GM18858 (cell line): ENCODE data around the gene DAO.

Source experiments
- ATAC-seq: cut with Tn5 transposase; IDR thresholded peaks from one replicate; pipeline ENCODE4 v1.9.1; 2021; ENCODE audit not compliant: unreplicated experiment

The DAO gene

DNA sequence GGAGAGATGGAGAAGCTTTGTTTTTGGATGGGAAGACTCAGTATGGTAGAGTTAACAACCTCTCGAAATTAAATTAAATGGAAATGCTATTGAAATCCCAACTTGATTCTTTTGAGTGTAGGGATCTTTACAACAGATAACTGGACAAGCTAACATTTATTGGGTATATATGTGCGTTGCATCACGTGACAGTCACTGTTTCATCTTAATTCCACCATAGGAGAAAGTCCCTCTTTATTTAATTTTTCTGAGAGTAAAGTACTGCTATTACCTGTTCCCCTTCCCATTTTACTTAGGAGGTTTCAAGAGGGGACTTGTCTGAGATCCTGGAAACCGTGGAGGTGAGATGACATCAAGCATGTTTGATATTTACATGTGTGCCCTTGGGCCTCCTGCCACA is 11.1 kb upstream of the DAO start:
- no peak for ATAC-seq

DNA sequence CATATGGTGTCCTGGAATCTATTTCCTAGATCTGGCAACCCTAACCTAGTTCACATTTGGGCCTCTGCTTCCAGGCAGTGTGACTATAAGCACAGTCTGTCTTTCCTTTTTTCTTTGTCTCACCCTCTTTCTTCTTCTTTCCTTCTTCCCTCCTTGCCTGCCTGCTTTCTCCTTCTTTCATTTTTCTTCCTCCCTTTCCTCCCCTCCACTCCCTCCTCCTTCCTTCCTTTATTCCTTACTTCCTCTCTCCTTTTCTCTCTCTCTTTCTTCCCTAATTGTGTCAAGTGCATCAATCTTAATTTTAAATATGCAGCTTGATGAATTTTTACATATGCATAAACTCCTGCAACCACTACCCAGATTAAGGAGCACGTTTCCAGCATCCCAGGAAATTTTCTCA is 4.6 kb upstream of the DAO start:
- no peak for ATAC-seq

DNA sequence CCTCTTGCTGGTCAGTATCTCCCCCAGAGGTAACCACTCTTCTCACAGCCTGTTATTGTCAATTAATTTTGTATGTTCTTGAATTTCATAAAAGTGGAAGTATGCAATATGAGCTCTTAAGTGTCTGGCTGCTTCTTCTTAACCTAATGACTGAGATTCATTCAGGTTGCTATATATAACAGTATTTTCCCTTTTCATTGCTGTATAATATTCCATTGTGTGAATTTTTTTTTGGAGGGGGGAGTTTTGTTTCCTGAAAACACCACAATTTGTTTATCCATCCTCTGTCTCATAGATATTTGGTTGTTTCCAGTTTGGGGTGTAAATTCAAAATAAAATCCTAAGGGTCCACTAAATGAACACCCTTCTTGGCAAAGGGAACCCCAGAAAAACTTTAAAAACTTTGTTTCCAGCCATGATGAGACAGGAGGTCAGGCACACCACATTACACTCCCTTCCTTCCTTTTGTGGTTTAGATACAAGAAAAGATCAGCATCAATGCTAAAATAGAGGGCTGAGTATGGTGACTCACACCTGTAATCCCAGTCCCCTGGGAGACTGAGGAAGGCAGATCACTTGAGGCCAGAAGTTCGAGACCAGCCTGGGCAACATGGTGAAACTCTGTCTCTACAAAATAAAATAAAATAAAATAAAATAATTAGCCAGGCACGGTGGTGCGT is 4.1 kb upstream of the DAO start:
- ATAC-seq, result no peak

DNA sequence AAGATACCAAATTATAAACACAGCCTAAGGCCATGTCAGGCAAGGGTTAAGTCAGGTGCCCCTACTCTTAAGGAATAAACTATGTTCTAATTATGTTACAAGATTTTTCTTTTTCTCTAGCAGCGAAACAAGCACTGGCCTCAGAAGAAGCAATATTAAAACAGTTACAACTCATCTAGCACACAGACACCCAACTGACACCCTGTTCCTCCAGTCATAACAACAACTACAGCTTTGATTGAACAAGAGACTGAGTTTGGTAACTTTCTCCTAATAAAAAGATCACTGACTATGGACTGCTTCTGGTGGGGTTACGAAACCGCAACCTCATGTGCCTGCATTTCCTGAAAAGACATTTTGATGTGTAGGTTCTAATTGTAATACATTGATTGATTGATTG is 3.3 kb upstream of the DAO start:
- no peak for ATAC-seq

DNA sequence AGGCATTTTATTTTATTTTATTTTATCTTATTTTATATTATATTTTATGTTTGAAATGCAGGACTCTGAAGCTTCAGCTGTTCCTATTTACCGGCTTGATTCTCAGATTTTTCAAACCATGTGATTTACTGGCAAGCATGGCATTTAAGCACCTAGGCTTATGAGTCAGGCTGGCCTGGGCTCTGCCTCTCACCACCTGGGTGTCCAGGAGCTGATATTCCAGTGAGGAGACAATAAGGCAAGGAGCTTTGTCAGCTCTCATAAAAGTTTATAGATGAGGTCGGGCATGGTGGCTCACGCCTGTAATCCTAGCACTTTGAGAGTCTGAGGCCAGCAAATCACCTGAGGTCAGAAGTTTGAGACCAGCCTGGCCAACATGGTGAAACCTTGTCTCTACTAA is 2.1 kb downstream of the DAO start:
- ATAC-seq, result no peak

DNA sequence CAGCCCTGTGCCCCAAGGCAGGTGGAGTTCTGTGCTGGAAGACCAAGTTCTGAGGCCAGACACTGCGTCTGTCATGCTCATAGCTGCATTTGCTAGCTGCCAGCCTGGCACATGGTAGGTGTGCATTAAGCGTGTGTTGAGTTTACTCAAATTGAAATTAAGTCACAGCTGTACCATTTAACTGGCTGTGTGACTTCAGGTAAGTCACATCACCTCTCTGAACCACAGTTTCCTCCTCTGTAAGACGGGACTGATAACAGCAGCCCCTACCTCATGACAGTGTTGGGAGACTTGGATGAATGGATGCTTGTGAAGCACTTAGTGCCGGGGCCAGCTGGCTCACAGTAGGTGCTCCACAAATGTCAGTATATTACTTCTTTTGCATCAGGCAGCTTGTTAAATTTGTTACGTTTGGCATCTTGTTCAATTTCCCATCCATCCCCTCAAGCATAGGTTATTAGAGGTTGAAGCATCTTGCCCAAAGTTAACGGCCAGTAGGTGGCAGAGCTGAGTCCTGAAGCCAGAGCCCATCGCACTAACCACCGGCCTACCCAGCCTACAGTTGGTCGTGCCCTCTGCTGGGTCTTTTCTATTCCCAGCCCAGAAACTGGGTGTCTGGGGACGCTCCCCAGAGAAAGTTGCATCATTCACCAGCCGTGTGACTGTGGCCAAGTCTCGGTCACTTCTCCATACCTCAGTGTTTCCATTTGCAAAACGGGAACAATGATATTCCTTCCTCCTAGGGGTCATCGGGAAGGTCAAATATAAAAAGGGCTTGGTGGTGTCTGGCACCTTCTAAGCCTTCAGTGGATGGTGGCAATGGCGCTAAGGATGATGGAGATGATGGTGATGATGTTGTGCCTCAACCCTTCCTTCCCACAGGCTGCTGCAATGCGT is 4.5 kb downstream of the DAO start:
- ATAC-seq, result no peak

DNA sequence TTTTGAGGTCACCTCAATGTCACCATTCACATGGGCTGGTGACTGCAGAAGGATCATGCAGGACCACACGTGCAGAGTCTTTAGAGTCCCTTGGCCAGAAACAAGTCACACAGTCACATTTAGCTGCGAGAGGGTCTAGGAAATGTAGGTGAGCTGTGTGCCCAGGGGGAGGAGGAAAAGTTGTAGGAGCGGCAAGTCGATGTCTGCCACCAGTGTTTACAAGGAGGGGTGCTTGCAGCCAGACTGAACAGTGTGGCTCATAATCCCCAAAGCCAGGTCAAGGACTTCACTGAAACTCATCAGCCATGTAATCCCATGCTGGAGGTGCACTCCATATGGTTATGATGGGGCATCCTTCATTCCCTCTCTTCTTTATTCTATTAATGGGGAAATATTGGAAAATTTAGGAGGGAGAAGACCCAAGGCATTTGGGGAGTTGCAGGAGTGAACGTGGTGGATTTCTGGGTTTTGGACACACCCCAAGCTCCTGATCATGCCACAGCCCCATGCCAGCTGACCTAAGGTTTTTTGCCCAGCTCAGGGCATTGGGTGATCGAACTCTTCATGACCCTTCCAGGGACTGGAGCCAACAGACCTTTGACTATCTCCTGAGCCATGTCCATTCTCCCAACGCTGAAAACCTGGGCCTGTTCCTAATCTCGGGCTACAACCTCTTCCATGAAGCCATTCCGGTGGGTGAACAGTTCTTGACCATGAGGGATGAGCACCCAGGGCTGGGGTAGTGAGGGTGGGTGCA is 7.2 kb downstream of the DAO start:
- ATAC-seq, result no peak

DNA sequence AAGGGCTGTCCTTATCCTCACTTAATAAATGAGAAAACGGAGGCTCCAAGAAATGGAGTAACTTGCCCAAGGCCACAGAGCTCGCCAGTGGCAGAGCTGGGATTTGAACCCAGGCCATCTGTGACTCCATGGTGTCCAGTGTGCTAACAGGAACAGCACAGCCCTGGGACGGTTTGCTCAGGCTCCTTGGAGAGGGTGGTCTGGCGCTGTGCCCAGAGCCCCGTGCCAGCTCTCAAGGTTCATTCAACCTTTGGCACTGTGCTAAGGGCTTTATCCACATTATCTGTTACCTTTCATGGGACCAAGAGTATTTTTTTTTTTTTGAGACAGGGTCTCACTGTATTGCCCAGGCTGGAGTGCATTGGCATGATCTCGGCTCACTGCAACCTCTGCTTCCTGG is 8.1 kb downstream of the DAO start:
- no peak for ATAC-seq

DNA sequence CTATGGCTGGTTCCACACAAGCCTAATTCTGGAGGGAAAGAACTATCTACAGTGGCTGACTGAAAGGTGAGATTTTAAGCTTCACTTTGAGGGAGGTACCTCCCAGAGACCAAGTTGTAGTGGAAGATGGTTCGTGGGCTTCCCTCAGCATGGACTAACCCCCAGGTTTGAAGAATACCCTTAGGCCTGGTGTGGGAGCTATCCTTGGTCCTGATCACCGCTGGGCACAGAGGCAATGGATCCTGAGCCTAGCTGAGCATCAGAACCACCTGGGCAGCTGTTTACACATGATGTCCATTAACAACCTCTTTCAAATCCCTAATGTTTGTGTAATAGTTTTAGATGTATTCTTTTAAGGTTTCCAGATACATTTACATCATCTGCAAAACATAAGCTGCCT is 10.3 kb downstream of the DAO start:
- ATAC-seq, result no peak

DNA sequence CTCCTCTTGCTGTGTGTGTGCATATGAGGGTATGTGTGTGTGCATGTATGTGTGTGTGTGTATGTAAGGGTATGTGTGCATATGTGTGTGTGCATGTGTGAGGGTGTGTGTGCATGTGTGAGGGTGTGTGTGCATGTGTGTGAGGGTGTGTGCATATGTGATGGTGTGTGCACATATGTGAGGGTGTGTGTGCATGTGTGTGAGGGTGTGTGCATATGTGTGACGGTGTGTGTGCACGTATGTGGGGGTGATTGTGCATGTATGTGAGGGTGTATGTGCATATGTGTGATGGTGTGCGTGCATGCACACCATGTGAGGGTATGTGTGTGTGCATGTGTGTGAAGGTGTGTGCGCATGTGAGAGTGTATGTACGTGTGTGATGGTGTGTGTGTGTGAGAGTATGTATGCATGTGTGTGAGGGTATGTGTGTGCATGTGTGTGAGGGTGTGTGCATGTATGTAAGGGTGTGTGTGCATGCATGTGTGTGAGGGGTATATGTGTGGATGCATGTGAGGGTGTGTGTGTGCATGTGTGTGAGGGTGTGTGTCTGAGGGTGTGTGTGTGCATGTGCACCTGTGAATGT is 15.4 kb downstream of the DAO start:
- ATAC-seq, result no peak

DNA sequence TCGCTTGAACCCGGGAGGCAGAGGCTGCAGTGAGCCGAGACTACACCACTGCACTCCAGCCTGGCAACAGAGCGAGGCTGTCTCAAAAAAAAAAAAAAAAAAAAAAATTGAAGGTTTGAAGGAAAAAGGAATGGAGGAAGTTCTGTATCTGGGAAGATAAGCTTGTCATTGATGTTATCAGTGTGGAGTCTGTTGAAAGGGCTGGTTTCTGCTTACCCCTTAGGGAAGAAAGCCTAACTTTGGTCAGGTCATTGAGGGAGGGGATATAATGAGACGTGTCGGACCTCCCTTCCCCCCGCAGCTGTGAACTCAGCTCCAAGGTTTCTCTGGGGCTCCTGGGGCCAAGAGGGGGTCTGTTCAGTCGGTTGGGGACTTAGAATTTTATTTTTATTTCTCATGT is 16.4 kb downstream of the DAO start:
- no peak for ATAC-seq

DNA sequence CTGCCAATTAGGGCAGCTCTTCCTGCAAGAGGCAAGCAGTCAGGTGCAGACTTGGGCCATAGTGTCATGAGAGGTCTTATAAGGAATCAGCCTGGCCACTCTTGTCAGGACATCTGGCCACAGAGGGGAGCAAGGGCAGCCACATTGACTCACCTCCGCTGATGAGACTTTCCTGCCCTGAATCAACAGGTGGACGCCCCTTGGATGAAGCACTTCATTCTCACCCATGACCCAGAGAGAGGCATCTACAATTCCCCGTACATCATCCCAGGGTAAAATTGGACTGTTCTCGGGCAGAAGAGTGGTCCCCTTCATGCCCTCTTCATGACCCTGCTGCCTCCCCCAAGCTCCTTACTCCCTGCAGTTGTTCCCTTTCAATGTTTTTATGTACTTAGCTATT is 16.9 kb downstream of the DAO start:
- ATAC-seq, result no peak

DNA sequence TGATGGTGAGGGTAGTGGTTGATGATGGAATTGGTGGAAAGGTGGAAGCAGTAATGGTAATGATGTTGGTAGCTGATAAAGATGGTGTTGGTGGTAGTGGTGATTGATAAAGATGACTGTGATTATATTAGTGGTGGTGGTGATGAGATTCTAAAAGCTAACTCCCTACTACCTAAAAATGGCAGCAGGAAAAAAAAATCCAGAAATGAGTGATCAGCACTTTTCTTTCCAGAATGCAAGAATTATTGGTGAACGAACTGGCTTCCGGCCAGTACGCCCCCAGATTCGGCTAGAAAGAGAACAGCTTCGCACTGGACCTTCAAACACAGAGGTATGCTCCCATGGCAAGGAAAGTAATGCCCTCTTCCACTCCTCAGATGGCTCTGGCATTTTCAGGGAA is 19.3 kb downstream of the DAO start:
- no peak for ATAC-seq

DNA sequence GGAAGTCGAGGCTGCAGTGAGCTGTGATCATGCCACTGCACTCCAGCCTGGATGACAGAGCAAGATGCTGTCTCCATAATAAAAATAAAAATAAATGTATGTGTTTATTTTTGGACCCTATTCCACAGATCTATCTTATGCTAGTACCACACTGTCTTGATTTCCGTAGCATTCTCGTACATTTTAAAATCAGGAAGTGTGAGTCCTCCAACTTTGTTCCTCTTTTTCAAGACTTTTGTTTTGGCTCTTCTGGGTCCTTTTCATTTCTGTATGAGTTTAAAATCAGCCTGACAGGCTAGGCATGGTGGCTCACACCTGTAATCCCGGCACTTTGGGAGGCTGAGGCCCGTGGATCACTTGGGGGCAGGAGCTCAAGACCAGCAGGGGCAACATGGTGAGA is 25.8 kb downstream of the DAO start:
- ATAC-seq, result no peak

DNA sequence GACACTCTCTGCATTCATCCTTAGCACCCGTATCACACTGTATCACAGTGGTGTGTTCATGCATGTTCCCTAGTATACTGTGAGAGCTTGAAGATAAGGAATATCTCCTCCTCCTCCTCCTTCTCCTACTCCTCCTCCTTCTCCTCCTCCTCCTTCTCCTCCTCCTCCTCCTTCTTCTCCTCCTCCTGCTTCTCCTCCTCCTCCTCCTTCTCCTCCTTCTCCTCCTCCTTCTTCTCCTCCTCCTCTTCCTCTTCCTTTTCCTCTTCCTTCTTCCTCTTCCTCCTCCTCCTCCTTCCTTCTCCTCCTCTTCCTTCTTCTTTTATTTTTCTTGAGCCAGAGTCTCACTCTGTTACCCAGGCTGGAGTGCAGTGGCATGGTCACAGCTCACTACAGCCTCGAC is 27.1 kb downstream of the DAO start:
- no peak for ATAC-seq

DNA sequence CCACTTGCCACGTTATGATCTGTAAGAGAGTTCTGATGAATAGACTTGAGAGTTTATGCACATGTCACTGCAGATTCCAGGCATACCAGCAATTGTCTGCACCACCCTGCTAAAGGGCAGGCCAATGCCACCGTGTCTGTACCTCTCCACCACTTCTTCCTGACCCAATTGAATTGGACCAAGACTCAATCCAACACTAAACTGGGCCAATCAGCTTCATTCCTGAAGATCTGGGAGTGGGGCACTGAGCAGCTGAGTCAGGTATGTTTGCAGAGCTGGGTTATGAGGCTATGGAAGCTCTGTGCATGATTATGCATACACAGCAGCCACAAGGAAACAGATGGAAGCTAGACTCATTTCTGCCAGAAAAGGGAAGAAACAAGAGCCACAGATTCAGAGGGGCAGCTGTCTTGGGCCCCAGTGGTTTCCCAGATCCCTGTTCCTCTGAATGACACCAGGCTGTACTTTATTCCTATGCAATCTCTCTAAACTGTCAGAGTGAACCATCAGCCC is 28.0 kb downstream of the DAO start:
- ATAC-seq, result no peak

DNA sequence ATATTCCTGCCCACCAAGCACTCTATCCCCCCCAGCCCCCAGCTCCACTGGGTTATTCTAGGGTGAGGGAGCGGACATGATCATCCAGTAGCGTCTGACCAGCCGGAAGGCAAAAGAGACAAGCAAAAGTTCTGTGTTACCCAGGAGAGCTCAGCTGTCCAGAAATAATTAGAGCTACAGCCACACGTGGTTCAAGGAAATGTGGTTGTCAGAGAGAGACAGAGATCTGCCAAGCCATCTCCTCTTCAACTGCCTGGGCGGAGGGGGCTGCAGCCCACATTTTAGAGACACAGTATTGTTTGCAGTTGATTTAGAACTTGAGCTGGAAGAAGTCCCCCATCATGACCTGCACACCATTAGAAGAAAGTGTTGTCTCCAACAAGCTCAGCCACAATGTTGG is 30.4 kb downstream of the DAO start:
- no peak for ATAC-seq

DNA sequence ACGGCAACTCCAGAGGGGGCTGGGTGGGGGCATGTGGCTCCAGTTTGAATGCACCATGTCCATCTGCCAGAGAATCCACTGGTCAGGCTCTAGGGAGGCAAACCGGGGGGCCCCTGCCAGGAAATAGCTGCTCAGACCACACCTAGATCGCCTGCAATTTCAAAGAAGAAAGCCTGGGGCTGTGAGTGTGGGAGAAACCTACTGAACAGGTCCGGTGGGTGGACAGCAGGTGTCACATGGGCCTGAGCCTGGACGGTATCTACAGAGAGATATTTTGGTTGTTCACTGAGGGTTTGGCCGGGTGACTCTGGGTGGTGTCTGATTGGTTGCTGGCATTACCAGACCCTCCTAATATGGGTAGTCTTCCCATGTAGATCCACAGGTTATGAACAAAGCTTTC is 32.0 kb downstream of the DAO start:
- ATAC-seq, result no peak

DNA sequence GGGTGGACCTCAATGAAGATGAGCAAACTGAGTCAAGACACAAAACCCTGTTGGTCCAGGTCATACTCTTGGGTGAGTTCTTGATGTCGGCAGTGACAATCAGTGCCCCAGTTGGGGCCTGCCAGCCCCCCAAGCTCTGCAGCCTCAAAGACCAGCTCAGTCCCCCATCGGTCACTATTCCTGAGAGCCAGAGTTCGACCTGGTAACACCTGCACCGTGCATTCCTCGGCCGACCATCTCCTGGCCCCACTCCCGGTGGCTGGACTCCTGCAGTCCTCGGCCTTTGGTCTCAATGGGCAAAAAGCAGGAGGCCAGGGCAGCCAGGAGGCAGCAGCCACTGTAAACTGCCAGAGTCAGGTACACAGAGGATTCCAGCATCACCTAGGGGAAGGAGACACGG is 32.5 kb downstream of the DAO start:
- no peak for ATAC-seq

DNA sequence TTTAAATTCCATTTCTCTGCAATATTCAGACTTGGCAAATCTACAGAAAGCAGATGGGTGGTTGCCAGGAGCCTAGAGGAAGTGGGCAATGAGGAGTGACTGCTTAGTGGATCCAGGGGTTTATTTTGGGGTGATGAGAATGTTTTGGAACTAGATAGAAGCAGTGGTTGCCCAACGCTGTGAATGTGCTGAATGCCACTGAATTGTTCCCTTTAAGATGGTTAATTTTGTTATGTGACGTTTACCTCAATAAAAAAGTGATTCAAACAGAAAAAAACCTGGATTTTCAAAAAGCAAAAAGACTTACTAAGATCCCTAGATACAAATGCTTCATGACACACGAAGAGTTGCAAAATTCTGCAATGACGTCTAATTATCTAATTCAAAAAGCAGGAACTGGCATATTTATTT is 34.2 kb downstream of the DAO start:
- ATAC-seq, result no peak

DNA sequence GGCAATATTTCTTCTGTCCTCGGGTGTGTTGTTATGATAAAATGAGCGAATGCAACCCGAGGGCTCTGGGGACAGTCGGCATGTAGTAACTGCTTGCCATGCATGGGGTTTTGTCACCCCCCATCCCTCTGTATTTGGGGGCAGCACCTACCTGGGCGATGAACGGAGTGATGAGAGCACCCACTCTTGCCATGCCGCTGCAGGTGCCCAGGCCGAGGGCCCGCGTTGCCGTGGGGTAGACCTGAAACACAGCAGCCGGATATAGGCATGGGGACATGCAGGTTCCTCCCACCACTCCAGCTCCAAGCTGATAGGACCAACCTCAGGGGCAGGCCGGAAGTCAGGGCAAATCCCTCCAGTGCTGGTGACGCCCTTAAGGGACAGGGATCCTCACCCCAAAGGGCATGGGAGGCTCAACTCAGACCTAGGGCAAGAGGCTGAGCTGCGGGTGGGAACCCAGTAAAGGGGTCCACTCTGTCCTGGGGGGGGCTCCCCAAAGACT is 35.8 kb downstream of the DAO start:
- no peak for ATAC-seq
